Measurements from ENCODE around the gene ANP32D.

- TF ChIP-seq MAX (IDR thresholded peaks at IDR 0.05), result no peak
- TF ChIP-seq USF1 (IDR thresholded peaks at IDR 0.05), result no peak
- no peak for TF ChIP-seq RAD21 (IDR thresholded peaks at IDR 0.05; ENCODE audit: low read depth)
- TF ChIP-seq TEAD4 (IDR thresholded peaks at IDR 0.05), result no peak
- TF ChIP-seq EP300 (IDR thresholded peaks at IDR 0.05; ENCODE audit: borderline replicate concordance), result no peak
- TF ChIP-seq TAF1 (IDR thresholded peaks at IDR 0.05; ENCODE audit: low read depth), result no peak
Measured at GRCh38 chr12:48510111-48510510, 37.8 kb downstream of the ANP32D start.

Measured in Ishikawa (cell line).